Spleen (tissue), 11 donors: ENCODE results near the gene MGARP. TPM values are rescaled to one million over a fixed set of nuclear protein-coding genes. Genes with fewer than 3 reads are reported as not detected.

Experiments
- DNase-seq: peaks from one replicate; pipeline ENCODE4 v3.0.0-alpha.2; 2020
- H3K27ac ChIP-seq, 8 donors: fragments of 200-600 bp; sonication (generic) in 7 of 8; 1 replicate in 4 of 8; 2 replicates in 4 of 8; pipeline versions ENCODE4 v1.5.0 to v1.8.0; 2016 to 2021; ENCODE audit warnings: inconsistent platforms in 4 of 8, mild to moderate bottlenecking in 4 of 8, moderate library complexity in 1 of 8
- H3K27me3 ChIP-seq, 7 donors: fragments of 200-600 bp; sonication (generic) in 6 of 7; replicated peaks in 1 of 7; 1 replicate in 4 of 7; 2 replicates in 3 of 7; pipeline versions ENCODE4 v1.5.0 to v1.8.0; 2016 to 2021; ENCODE audit warnings: inconsistent platforms in 3 of 7, mild to moderate bottlenecking in 1 of 7
- H3K36me3 ChIP-seq, 6 donors: fragments of 200-600 bp; sonication (generic) in 5 of 6; 1 replicate in 4 of 6; 2 replicates in 2 of 6; pipeline versions ENCODE4 v1.5.0 to v1.8.0; 2016 to 2021; ENCODE audit warnings: inconsistent platforms in 2 of 6
- H3K4me1 ChIP-seq, 6 donors: fragments of 200-600 bp; sonication (generic) in 5 of 6; 1 replicate in 3 of 6; 2 replicates in 3 of 6; pipeline versions ENCODE4 v1.5.0 to v1.8.0; 2016 to 2021; ENCODE audit warnings: inconsistent platforms in 3 of 6
- H3K4me3 ChIP-seq, 8 donors: fragments of 200-600 bp; sonication (generic) in 7 of 8; 1 replicate in 4 of 8; 2 replicates in 4 of 8; pipeline versions ENCODE4 v1.5.0 to v1.8.0; 2016 to 2021; ENCODE audit warnings: inconsistent platforms in 4 of 8, mild to moderate bottlenecking in 4 of 8, moderate library complexity in 2 of 8
- H3K9me3 ChIP-seq, 8 donors: fragments of 200-600 bp; sonication (generic) in 7 of 8; 1 replicate in 4 of 8; 2 replicates in 4 of 8; pipeline versions ENCODE4 v1.5.0 to v1.8.0; 2016 to 2021; ENCODE audit warnings: inconsistent platforms in 4 of 8
- POLR2A ChIP-seq, 3 donors: fragments of 450-650 bp; IDR thresholded peaks; one replicate each; pipeline ENCODE4 v1.5.1; 2017; ENCODE audit warnings: antibody characterized with exemption in 3 of 3, mild to moderate bottlenecking in 1 of 3
- POLR2AphosphoS5 ChIP-seq, 3 donors: sonication (generic); formaldehyde crosslinking; IDR thresholded peaks; one replicate each; pipeline ENCODE4 v1.5.1; 2017; ENCODE audit warnings: antibody characterized with exemption in 3 of 3
- WGBS, 5 donors: extraction: QIAGEN DNeasy Blood & Tissue Kit in 3 of 5; methylation state at CpG; one replicate each; pipeline versions ENCODE4 v1.1.5 to v1.1.7; 2013 to 2018; 5-methylcytosine and 5-hydroxymethylcytosine counted together
- intact Hi-C: fragments of 100-400 bp; cut with DNase I; formaldehyde crosslinking; loops from one replicate; pipeline ENCODE4 v1.15.0; 2023; ENCODE audit warnings: low total_unique reads
- polyA plus RNA-seq, 3 donors: library from polyadenylated mRNA; stranded (reverse); fragments of 200-250 nt; gene quantifications; one replicate each; pipeline ENCODE4 v1.2.1, GENCODE V29; 2013
- total RNA-seq, 7 donors: library from RNA; depleted of rRNA in 3 of 7; stranded (reverse); fragments of >200 nt in 3 of 7; fragmentation: NEBNext Ultra II Directional in 4 of 7; extraction: Animal tissue kit (Norgen Biotek cat#: 25700) in 4 of 7; gene quantifications; one replicate each; pipeline versions ENCODE4 v1.1.0 to v1.2.1, GENCODE V29; 2016 to 2021
- TF ChIP-seq, protein P1 (sequence below), 11 experiments: fragments of 200-600 bp in 7 of 11; fragments of 450-650 bp in 4 of 11; sonication (generic) in 4 of 11; IDR thresholded peaks in 8 of 11; conservative IDR thresholded peaks in 3 of 11; 1 replicate in 7 of 11; 2 replicates in 4 of 11; pipeline versions ENCODE4 v1.4.0 to v1.8.0; 2016 to 2021; ENCODE audit warnings: antibody characterized with exemption in 11 of 11, inconsistent platforms in 4 of 11, mild to moderate bottlenecking in 1 of 11
- donor health status: healthy with polysubstance abuse.
- donor health status: DM: no; HTN: no; CAD: no; lungs with moderate emphysema.
- donor health status: DM: no; HTN: no; CAD: no.
- donor health status: Bipolar disorder and iron deficiency.
- donor health status: healthy.
- donor health status: DM: no; HTN: no; CAD: no.
- donor health status: DM: yes; HTN: yes; CAD: no.

The MGARP gene
- total and polyA plus RNA-seq, 10 donors: 0.20 to 1.7 (median 0.50) TPM; not detected in 1

DNA sequence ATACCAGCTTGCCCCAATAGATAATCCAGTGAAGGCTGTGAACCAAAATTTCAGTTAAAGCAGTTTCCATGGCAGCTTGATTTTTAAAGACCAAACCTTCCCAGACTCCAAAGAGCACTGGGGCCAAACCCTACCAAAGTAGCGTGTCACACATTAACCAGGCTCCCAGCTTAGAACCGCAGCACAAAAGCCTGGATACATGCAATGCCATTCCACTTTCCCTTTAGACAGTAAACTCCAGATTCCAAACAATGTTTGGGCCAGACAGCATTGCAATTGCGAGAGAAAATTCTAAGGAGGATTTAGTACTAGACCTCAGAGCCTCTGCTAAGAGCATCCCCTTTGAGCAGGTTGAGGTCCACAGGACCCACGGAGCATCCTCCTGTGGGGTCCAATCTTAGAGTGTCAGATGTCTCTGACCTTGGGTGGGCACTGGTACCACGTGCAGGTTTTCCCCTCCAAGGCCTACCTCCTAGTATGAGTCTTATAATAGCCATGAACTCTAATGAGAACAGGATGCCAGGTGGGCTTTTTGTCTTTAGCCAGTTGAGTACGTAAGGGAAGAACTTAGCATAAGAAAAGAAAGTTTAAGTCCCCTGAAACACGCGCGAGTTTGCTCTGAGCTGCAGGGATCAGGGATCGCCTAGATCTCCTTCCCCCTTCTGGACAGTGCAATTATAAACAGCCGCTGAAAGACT, 38.8 kb downstream of the MGARP start:
- Histone ChIP-seq H3K9me3 (peaks cover 0 to 12% (median 1%) of the 10 kb centered on the region in 8 donors), H3K36me3 (no peaks in the 10 kb centered on the region), H3K4me3 (no peak overlapping the region), H3K27ac (no peak overlapping the region), H3K4me1 (peaks cover 0 to 27% (median 7%) of the 10 kb centered on the region in 6 donors), H3K27me3 (no peaks in the 10 kb centered on the region)
- DNase-seq: no peak
- 87 to 94% (median 93%) methylated on average over 10 to 11 of the region's 11 CpGs for WGBS, 5 donors
- TF ChIP-seq, protein P1, sequence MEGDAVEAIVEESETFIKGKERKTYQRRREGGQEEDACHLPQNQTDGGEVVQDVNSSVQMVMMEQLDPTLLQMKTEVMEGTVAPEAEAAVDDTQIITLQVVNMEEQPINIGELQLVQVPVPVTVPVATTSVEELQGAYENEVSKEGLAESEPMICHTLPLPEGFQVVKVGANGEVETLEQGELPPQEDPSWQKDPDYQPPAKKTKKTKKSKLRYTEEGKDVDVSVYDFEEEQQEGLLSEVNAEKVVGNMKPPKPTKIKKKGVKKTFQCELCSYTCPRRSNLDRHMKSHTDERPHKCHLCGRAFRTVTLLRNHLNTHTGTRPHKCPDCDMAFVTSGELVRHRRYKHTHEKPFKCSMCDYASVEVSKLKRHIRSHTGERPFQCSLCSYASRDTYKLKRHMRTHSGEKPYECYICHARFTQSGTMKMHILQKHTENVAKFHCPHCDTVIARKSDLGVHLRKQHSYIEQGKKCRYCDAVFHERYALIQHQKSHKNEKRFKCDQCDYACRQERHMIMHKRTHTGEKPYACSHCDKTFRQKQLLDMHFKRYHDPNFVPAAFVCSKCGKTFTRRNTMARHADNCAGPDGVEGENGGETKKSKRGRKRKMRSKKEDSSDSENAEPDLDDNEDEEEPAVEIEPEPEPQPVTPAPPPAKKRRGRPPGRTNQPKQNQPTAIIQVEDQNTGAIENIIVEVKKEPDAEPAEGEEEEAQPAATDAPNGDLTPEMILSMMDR (IDR thresholded peaks at IDR 0.05 in 8 of 11, conservative IDR thresholded peaks at IDR 0.05 in 3 of 11): no peak
- TF ChIP-seq POLR2AphosphoS5 (IDR thresholded peaks at IDR 0.05) (no peak), POLR2A (IDR thresholded peaks at IDR 0.05) (no peak)
- intact Hi-C loops: no loop called here

DNA sequence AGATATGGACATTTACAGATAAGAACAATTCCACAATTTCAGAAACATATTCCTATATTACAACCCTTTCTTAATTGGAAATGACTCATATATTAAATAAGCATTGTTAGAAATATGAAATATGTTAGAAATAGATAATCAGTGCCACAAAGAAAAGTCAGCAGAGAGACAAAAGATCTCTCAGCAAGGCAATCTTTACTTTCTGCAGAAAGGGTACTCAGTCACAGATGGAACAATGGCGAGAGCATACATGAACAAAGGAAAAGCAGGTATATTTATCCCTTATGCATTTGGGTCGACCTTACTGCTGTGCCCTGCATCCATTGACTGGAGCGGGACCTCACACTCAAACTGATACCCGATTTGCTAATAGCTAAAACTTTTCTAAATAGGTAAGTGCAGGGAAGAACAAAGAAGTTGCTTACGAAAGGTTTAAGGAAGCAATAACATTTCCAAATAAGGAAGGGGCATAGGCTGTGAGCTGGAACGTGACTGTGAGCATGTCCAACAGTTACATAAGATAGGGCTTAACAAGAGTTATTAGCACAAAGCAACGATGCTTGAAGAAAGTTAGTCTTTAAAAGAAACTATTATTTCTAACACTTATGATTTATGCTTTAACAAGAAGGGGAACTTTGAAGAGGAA, 40.8 kb downstream of the MGARP start:
- H3K36me3 ChIP-seq: no peaks in the 10 kb centered on the region
- no peaks in the 10 kb centered on the region for H3K27me3 ChIP-seq
- WGBS, 5 donors: 64 to 76% (median 70%) methylated on average over 7 of the region's 7 CpGs

DNA sequence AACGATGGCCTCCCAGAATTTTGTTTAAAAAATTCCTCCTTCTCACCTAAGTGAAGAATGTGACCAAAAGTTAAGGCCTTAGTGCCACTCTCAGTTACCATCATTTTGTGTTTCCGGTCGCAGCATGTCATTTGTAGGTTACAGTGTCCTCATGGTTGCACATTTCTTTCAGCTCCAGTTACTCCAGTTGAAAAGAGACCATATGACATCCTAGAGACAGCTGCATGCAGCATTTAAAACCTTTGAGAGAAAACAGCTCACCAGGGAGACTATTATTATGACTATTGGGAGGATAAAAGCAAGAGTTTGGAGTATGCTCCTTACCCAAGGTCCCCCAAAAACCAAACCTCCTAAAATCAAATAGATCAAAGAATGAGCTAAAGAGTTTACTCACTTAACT, 45.8 kb downstream of the MGARP start:
- peaks cover 0 to 23% (median 9%) of the 10 kb centered on the region in 6 donors for H3K4me1 ChIP-seq
- no peaks in the 10 kb centered on the region for H3K36me3 ChIP-seq
- H3K4me3 ChIP-seq: no peak overlapping the region
- intact Hi-C loops: no loop called here
- WGBS, 5 donors: 73 to 96% (median 86%) methylated on average over 3 of the region's 3 CpGs
- H3K27ac ChIP-seq: no peak overlapping the region
- TF ChIP-seq, protein P1 (IDR thresholded peaks at IDR 0.05 in 8 of 11, conservative IDR thresholded peaks at IDR 0.05 in 3 of 11): no peak
- no peak for TF ChIP-seq POLR2A (IDR thresholded peaks at IDR 0.05)
- no peak for TF ChIP-seq POLR2AphosphoS5 (IDR thresholded peaks at IDR 0.05)
- H3K9me3 ChIP-seq: peaks cover 0 to 10% (median under 1%) of the 10 kb centered on the region in 8 donors
- no peak for DNase-seq
- no peaks in the 10 kb centered on the region for H3K27me3 ChIP-seq

More for the DNA sequence above, 40.8 kb downstream of the MGARP start:
- intact Hi-C loops: no loop called here
- H3K4me1 ChIP-seq: peaks cover 0 to 23% (median 7%) of the 10 kb centered on the region in 6 donors
- TF ChIP-seq, protein P1 (IDR thresholded peaks at IDR 0.05 in 8 of 11, conservative IDR thresholded peaks at IDR 0.05 in 3 of 11): no peak
- no peak for TF ChIP-seq POLR2A (IDR thresholded peaks at IDR 0.05)
- H3K9me3 ChIP-seq: peaks cover 0 to 12% (median 1%) of the 10 kb centered on the region in 8 donors
- no peak for DNase-seq
- H3K27ac ChIP-seq: peak overlapping the region in 2 of 8 donors; percentile 22 to 71
- H3K4me3 ChIP-seq: no peak overlapping the region

DNA sequence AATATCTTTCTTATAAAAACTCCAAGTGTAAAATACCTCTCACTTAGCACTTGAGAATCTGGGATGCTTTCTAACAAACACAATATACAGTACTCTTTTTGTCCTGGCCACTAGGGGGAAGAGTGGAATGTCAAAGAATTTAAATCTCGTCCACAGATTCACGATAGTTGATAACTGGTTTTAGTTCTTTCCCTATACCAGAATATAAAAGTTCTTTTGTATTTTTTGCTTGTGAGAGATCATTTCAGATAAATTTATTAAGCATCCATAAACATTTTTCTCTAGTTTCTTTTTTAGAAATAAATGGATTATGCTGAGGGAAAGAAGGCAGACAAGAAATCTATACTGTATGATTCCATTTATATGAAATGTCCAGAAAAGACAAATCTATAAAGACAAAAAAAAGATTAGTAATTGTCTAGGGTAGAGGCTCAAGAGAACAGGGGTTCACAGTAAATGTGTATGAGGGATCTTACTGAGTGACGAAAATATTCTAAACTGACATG, 50.4 kb downstream of the MGARP start:
- Histone ChIP-seq H3K27me3 (no peaks in the 10 kb centered on the region), H3K9me3 (no peaks in the 10 kb centered on the region), H3K4me3 (no peak overlapping the region), H3K4me1 (peaks cover 0 to 12% (median 0%) of the 10 kb centered on the region in 6 donors), H3K36me3 (no peaks in the 10 kb centered on the region), H3K27ac (no peak overlapping the region)
- intact Hi-C loops: loop anchor here (5.0 kb wide), 1 partner anchor 68 kb away; no protein-coding TSS in a partner anchor
- TF ChIP-seq, protein P1 (IDR thresholded peaks at IDR 0.05 in 8 of 11, conservative IDR thresholded peaks at IDR 0.05 in 3 of 11): peak; percentile 37 to 76 (median 66)
- TF ChIP-seq POLR2AphosphoS5 (IDR thresholded peaks at IDR 0.05) (no peak), POLR2A (IDR thresholded peaks at IDR 0.05) (no peak)
- DNase-seq: no peak
- 32 to 37% (median 33%) methylated on average over 3 of the region's 3 CpGs for WGBS, 5 donors
